CD4-positive, CD25-positive, alpha-beta regulatory T cell (primary cell): ENCODE data around the gene FBXO48. TPM values are rescaled to one million over a fixed set of nuclear protein-coding genes. Genes with fewer than 3 reads are reported as not detected.

ENCODE experiments used
- ATAC-seq, 2 donors: fragments of 150-1000 bp; cut with Tn5 transposase; one replicate each; pipeline ENCODE4 v1.10.0; 2021; ENCODE audit warnings: low read depth in 2 of 2, moderate number of reproducible peaks in 2 of 2, moderate library complexity in 1 of 2
- DNase-seq, 3 donors: peaks; one replicate each; pipeline versions ENCODE4 v3.0.0 to v3.0.0-alpha.2; 2012 to 2022; ENCODE audit warnings: mixed read lengths in 1 of 3
- H3K27ac ChIP-seq: one replicate; pipeline ENCODE4 v1.7.0; 2013; ENCODE audit warnings: mild to moderate bottlenecking, low read length; ENCODE audit not compliant: insufficient read depth, poor library complexity, severe bottlenecking
- H3K27me3 ChIP-seq: one replicate; pipeline ENCODE4 v1.7.0; 2013; ENCODE audit warnings: low read length; ENCODE audit not compliant: control insufficient read depth, insufficient read depth
- H3K36me3 ChIP-seq: one replicate; pipeline ENCODE4 v1.7.0; 2013; ENCODE audit warnings: mild to moderate bottlenecking, low read length, moderate library complexity; ENCODE audit not compliant: control insufficient read depth, insufficient read depth
- H3K4me1 ChIP-seq: 2 replicates; pipeline ENCODE4 v1.7.0; 2013; ENCODE audit warnings: mild to moderate bottlenecking, low read length; ENCODE audit not compliant: insufficient read depth, control insufficient read depth, poor library complexity, severe bottlenecking
- H3K4me3 ChIP-seq: one replicate; pipeline ENCODE4 v1.7.0; 2013; ENCODE audit warnings: low read depth, mild to moderate bottlenecking, low read length, moderate library complexity
- H3K9me3 ChIP-seq, 2 experiments: 1 replicate in 1 of 2; 2 replicates in 1 of 2; pipeline ENCODE4 v1.7.0; 2013; ENCODE audit warnings: low read length in 2 of 2, mild to moderate bottlenecking in 1 of 2, moderate library complexity in 1 of 2; ENCODE audit not compliant: control insufficient read depth in 2 of 2
- H3K27ac Mint-ChIP-seq, 3 donors: one replicate each; pipeline ENCODE4 v1.8.0; 2020 to 2022; ENCODE audit warnings: mild to moderate bottlenecking in 3 of 3, mixed read lengths in 3 of 3, moderate library complexity in 2 of 3
- H3K27me3 Mint-ChIP-seq: one replicate; pipeline ENCODE4 v1.8.0; 2022; ENCODE audit warnings: mild to moderate bottlenecking, mixed read lengths
- H3K36me3 Mint-ChIP-seq: one replicate; pipeline ENCODE4 v1.8.0; 2020; ENCODE audit warnings: mixed read lengths
- H3K4me1 Mint-ChIP-seq, 4 donors: one replicate each; pipeline ENCODE4 v1.8.0; 2020 to 2022; ENCODE audit warnings: mixed read lengths in 4 of 4, mild to moderate bottlenecking in 1 of 4
- H3K4me3 Mint-ChIP-seq, 4 donors: one replicate each; pipeline ENCODE4 v1.8.0; 2020 to 2022; ENCODE audit warnings: mild to moderate bottlenecking in 4 of 4, mixed read lengths in 4 of 4, moderate library complexity in 3 of 4
- H3K9me3 Mint-ChIP-seq, 7 donors: one replicate each; pipeline ENCODE4 v1.8.0; 2020 to 2022; ENCODE audit warnings: mixed read lengths in 7 of 7, mild to moderate bottlenecking in 3 of 7, moderate library complexity in 2 of 7
- polyA plus RNA-seq, 4 donors: library from polyadenylated mRNA; unstranded; fragments of 300-500 nt; fragmentation: Illumina TruSeq; gene quantifications; one replicate each; pipeline ENCODE4 v1.2.3, GENCODE V29; 2021
- total RNA-seq: library from RNA; stranded (reverse); gene quantifications from one replicate; pipeline ENCODE4 v1.2.3, GENCODE V29; 2022

The FBXO48 gene
- total and polyA plus RNA-seq, 5 donors from 2014 or later: 0.59 to 2.7 (median 1.0) TPM

- H3K27me3 ChIP-seq: no peaks in the 10 kb centered on the region
- peak overlapping the region; percentile 97 for H3K27ac ChIP-seq
- ATAC-seq (no peak), DNase-seq (peak in 2 of 3 donors; percentile 68 to 75)
- no peaks in the 10 kb centered on the region for H3K9me3 ChIP-seq
- peak overlapping the region; percentile 15 for H3K4me3 ChIP-seq
- H3K36me3 ChIP-seq: no peaks in the 10 kb centered on the region
- Mint-ChIP-seq H3K27ac (no peak overlapping the region), H3K27me3 (no peaks in the 10 kb centered on the region), H3K4me3 (peak overlapping the region in 1 of 4 donors; percentile 74), H3K4me1 (peaks cover 6 to 49% (median 36%) of the 10 kb centered on the region in 4 donors), H3K9me3 (no peaks in the 10 kb centered on the region), H3K36me3 (peaks cover 5% of the 10 kb centered on the region)
- peaks cover 45% of the 10 kb centered on the region for H3K4me1 ChIP-seq
These were observed 3.7 kb downstream of the FBXO48 start for GRCh38 chr2:68463287-68463877.

DNA sequence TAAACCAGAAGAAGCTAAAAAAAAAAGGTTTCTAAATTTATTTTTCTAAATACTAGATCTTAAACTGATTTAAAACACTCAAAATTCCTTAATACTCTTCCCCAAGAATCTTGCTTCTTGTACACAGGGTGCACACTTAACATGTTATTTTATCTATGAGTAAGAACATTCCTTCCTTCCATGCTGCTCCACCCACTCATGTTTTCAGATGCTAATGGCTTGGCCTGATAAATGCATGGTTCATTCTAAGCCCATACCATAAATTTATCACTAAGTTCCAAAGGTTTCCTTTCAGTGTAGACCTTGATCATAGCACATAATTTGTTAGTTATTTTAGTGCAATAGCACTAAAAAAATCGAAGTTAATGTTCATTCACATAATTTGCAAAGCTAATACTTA lies 8.1 kb downstream of the FBXO48 start:
- H3K4me3 Mint-ChIP-seq: no peak overlapping the region
- Histone ChIP-seq H3K36me3 (no peaks in the 10 kb centered on the region), H3K9me3 (no peaks in the 10 kb centered on the region), H3K4me3 (no peak overlapping the region), H3K27me3 (no peaks in the 10 kb centered on the region), H3K27ac (no peak overlapping the region), H3K4me1 (peaks cover 10% of the 10 kb centered on the region)
- H3K9me3 Mint-ChIP-seq: no peaks in the 10 kb centered on the region
- H3K27ac Mint-ChIP-seq: no peak overlapping the region
- H3K36me3 Mint-ChIP-seq: peaks cover 5% of the 10 kb centered on the region
- H3K4me1 Mint-ChIP-seq: peaks cover 9 to 17% (median 14%) of the 10 kb centered on the region in 4 donors
- ATAC-seq (no peak), DNase-seq (no peak)
- no peaks in the 10 kb centered on the region for H3K27me3 Mint-ChIP-seq

DNA sequence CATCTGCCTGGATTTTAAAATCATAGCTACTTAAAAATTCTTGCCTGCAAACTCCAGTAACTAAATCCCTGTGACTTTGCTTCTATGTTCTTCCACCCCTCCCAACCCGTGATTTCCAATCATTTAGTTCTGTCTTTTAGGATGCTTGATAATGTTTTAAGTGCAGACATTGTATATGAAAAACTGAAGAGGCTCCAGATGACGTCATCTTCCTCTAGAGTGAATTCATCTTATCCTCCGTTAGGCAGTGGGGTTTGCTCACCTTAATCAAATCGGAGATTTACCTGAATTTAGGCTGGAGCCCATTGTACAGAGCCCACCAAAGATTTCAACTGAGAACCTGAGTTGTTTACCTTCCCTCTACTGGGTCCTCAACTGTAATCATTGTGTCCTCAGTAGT lies 10.9 kb downstream of the FBXO48 start:
- Histone ChIP-seq H3K27me3 (no peaks in the 10 kb centered on the region), H3K9me3 (no peaks in the 10 kb centered on the region), H3K27ac (no peak overlapping the region), H3K4me1 (peaks cover 21% of the 10 kb centered on the region), H3K36me3 (no peaks in the 10 kb centered on the region), H3K4me3 (no peak overlapping the region)
- peaks cover 5% of the 10 kb centered on the region for H3K36me3 Mint-ChIP-seq
- no peak overlapping the region for H3K27ac Mint-ChIP-seq
- ATAC-seq (no peak), DNase-seq (no peak)
- H3K4me1 Mint-ChIP-seq: peaks cover 19 to 28% (median 25%) of the 10 kb centered on the region in 4 donors
- H3K4me3 Mint-ChIP-seq: no peak overlapping the region
- no peaks in the 10 kb centered on the region for H3K27me3 Mint-ChIP-seq
- H3K9me3 Mint-ChIP-seq: no peaks in the 10 kb centered on the region

- Mint-ChIP-seq H3K4me1 (peaks cover 19 to 25% (median 22%) of the 10 kb centered on the region in 4 donors), H3K27me3 (no peaks in the 10 kb centered on the region), H3K4me3 (peak overlapping the region in 1 of 4 donors; percentile 0), H3K9me3 (no peaks in the 10 kb centered on the region), H3K27ac (no peak overlapping the region), H3K36me3 (no peaks in the 10 kb centered on the region)
- Histone ChIP-seq H3K4me3 (no peak overlapping the region), H3K27me3 (no peaks in the 10 kb centered on the region), H3K27ac (no peak overlapping the region), H3K9me3 (no peaks in the 10 kb centered on the region), H3K4me1 (peaks cover 21% of the 10 kb centered on the region), H3K36me3 (no peaks in the 10 kb centered on the region)
- no peak for DNase-seq
- ATAC-seq: no peak
These were observed 12.4 kb downstream of the FBXO48 start for GRCh38 chr2:68454719-68455118.

GRCh38 chr2:68453761-68454360 lies 13.2 kb downstream of the FBXO48 start:
- Mint-ChIP-seq H3K36me3 (no peaks in the 10 kb centered on the region), H3K4me3 (no peak overlapping the region), H3K4me1 (peaks cover 19 to 25% (median 20%) of the 10 kb centered on the region in 4 donors), H3K9me3 (peaks cover 0 to 1% (median 0%) of the 10 kb centered on the region in 7 donors), H3K27me3 (no peaks in the 10 kb centered on the region), H3K27ac (peak overlapping the region; percentile 42 to 78 (median 67))
- H3K4me1 ChIP-seq: peaks cover 21% of the 10 kb centered on the region
- DNase-seq (no peak), ATAC-seq (no peak)
- H3K9me3 ChIP-seq: no peaks in the 10 kb centered on the region
- no peak overlapping the region for H3K27ac ChIP-seq
- no peak overlapping the region for H3K4me3 ChIP-seq
- no peaks in the 10 kb centered on the region for H3K36me3 ChIP-seq
- H3K27me3 ChIP-seq: no peaks in the 10 kb centered on the region

DNA sequence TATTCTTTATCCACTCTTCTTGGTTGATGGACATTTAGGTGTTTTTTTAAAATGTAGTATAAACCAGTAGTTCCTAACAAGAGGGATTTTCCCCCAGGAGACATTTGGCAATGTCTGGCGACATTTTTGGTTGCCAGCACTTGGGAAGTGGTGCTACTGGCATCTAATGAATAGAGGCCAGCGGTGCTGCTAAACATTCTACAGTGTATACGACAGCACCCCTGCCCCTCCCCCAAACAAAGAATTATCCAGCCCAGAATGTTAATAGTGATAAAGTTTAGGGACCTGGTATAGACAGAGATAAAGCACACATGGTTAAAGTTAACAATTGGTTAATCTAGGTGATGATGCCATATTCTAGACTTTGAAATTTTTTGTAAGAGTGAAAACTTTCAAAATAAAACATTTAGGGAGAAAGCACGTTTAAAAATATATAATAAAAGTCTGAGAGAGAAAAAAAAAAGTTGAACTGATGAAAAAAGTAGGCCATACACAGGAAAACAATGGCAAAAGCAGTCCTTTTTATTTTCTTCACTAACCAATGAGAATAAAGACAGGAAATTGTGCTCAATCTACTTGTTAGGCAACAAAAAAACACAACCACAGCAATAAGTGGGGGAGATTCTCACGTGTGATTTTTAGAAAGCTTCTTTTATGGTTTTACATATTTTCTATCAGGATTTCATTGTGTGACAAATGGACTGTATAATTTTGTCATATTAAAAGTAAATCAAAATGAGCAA lies 14.8 kb downstream of the FBXO48 start:
- H3K4me3 Mint-ChIP-seq: peak overlapping the region in 3 of 4 donors; percentile 4 to 52 (median 46)
- no peaks in the 10 kb centered on the region for H3K27me3 Mint-ChIP-seq
- Histone ChIP-seq H3K27me3 (no peaks in the 10 kb centered on the region), H3K4me1 (peaks cover 21% of the 10 kb centered on the region), H3K27ac (peak overlapping the region; percentile 23), H3K36me3 (no peaks in the 10 kb centered on the region), H3K4me3 (peak overlapping the region; percentile 42), H3K9me3 (no peaks in the 10 kb centered on the region)
- no peaks in the 10 kb centered on the region for H3K36me3 Mint-ChIP-seq
- peak in 2 of 3 donors; percentile 31 to 64 for DNase-seq
- H3K4me1 Mint-ChIP-seq: peaks cover 18 to 25% (median 20%) of the 10 kb centered on the region in 4 donors
- peaks cover 0 to 3% (median 0%) of the 10 kb centered on the region in 7 donors for H3K9me3 Mint-ChIP-seq
- H3K27ac Mint-ChIP-seq: peak overlapping the region in 2 of 3 donors; percentile 18 to 33
- ATAC-seq: no peak

GRCh38 chr2:68448671-68449653 lies 18.1 kb downstream of the FBXO48 start:
- Mint-ChIP-seq H3K4me1 (peaks cover 13 to 20% (median 17%) of the 10 kb centered on the region in 4 donors), H3K27ac (peak overlapping the region in 1 of 3 donors; percentile 67), H3K36me3 (no peaks in the 10 kb centered on the region), H3K27me3 (no peaks in the 10 kb centered on the region), H3K9me3 (peaks cover 0 to 7% (median 0%) of the 10 kb centered on the region in 7 donors), H3K4me3 (no peak overlapping the region)
- Histone ChIP-seq H3K27ac (no peak overlapping the region), H3K36me3 (no peaks in the 10 kb centered on the region), H3K4me1 (peaks cover 18% of the 10 kb centered on the region), H3K4me3 (no peak overlapping the region), H3K9me3 (no peaks in the 10 kb centered on the region), H3K27me3 (no peaks in the 10 kb centered on the region)
- ATAC-seq (no peak), DNase-seq (peak in 2 of 3 donors; percentile 33 to 64)
